GM18526 (cell line): ENCODE results near the gene FRG1.
A peak's percentile ranks its signal among the peaks of the same experiment; 100 is the strongest.

Experiments used
- POLR2A ChIP-seq: IDR thresholded peaks from 3 replicates; pipeline ENCODE4 v1.6.1; 2011; ENCODE audit not compliant: insufficient read length; ENCODE audit errors: extremely low read depth

FRG1 gene

GRCh38 chr4:189940178-189941004, at the start of gene FRG1:
Gene FRG1 (plus strand): TSS chr4:189940872. CDS start chr4:189941010, 138 bp downstream.
- peak; percentile 76 for TF ChIP-seq POLR2A

DNA sequence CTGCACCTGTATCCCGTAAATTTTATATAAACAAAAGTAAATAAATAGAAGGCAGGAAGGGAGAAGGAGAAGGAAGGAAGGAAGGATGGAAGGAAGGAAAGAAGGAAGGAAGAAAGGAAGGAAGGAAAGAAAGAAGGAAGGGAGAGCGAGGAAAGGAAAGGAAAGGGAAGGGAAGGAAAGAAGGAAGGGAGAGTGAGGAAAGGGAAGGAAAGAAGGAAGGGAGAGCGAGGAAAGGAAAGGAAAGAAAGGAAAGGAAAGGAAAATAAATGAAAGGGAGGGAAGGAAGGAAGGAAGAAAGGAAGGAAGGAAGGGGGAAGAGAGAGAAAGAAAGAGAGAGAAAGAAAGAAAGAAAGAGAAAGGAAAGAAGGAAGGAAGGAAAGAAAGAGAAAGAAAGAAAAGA, 43.0 kb upstream of the FRG1 start:
- TF ChIP-seq POLR2A = no peak

GRCh38 chr4:189912170-189912569, 28.5 kb upstream of the FRG1 start:
- TF ChIP-seq POLR2A = no peak

GRCh38 chr4:189917161-189917891, 23.3 kb upstream of the FRG1 start:
- TF ChIP-seq POLR2A = no peak

GRCh38 chr4:189921058-189921457, 19.6 kb upstream of the FRG1 start:
- no peak for TF ChIP-seq POLR2A

DNA sequence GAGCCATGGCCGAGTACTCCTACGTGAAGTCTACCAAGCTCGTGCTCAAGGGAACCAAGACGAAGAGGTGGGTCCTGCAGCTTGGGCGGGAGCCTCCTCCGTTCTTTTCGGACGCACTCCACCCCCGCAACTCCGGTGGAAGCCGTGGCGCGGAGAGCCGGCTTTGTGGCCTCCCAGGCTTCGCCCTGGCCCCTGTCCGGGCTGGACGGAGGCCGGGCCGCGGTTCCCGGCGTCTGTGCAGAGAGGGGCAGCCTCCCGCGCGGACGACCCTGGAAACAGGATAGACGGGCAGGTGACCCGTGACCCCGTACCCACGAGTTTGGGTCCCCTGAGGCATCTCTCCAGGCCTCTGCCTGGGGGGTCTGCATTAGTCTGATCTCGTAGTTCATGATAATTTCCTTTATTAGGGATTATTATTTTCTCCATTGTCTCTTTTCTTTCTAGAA, 356 bp downstream of the FRG1 start:
- no peak for TF ChIP-seq POLR2A

- TF ChIP-seq POLR2A = no peak
Measured at GRCh38 chr4:189973646-189974045, 33.0 kb downstream of the FRG1 start.

GRCh38 chr4:189974056-189974455, 33.4 kb downstream of the FRG1 start:
- TF ChIP-seq POLR2A = no peak

DNA sequence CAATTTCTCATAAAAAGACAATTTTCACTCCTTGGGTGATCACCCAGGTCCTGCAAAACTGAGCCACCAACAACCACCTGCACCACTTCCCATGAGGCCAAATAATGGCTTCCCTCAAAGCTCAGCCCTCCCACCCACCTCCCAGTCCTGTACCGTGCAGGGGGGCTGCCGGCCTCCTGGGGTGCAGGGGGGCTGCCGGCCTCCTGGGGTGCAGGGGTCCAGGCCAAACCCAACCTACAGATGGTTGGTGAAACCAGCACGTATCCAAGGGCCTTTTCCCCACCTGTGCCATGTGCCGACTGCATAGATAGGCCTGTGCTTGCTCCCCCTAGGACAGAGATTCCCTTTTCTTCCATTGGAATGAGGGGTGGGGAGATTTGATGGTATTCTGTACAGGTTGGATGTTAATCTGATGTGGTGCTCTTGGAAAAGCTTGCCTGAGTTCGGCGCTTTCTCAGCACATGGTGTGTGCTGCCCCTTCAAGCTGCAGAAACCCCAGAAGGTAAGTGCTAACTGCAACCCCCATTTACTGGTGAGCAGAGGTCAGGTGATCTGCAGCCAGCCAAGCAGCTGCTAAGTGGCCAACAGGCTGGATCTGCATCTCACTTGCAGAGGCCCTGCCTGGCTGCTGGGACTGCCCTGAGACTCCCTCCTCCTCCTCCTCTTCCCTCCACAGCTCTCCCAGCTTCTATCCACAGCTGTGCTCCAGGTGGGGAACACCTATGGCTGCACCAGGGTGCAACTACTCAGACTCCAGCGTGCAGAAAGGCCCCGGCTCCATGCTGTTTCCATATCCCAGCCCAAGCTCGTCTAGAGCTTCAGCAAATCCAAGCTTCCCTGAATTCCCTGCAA, 38.8 kb downstream of the FRG1 start:
- TF ChIP-seq POLR2A = no peak

- no peak for TF ChIP-seq POLR2A
Measured at GRCh38 chr4:189981970-189982369, 41.3 kb downstream of the FRG1 start.

GRCh38 chr4:189988877-189989431, 48.3 kb downstream of the FRG1 start:
- TF ChIP-seq POLR2A = no peak
